ENCODE results near the gene ELP6. TPM values are rescaled to one million over a fixed set of nuclear protein-coding genes. Genes with fewer than 3 reads are reported as not detected.
"Not testable (repeated sequence)": the region's sequence is repeated elsewhere in the genome, so short reads cannot be mapped to it uniquely, and the experiment has no call there.

ELP6 gene
- total and polyA plus RNA-seq, 9 of the 15 experiments (the other 6 are each of a cell fraction or from before 2014, with no cell fraction given) = 76.9 to 198 (median 83.3) TPM

DNA sequence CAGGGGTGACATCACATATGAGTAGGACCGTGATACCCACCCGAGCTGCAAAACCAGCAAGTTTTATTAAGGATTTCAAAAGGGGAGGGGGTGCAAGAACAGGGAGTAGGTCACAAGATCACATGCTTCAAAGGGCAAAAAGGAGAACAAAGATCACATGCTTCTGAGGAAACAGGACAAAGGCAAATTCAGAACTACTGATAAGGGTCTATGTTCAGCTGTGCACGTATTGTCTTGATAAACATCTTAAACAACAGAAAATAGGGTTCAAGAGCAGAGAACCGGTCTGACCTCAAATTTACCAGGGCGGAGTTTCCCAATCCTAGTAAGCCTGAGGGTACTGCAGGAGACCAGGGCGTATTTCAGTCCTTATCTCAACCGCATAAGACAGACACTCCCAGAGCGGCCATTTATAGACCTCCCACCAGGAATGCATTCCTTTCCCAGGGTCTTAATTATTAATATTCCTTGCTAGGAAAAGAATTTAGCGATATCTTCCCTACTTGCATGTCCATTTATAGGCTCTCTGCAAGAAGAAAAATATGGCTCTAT lies 53.9 kb downstream of the ELP6 start (continued):
- TF ChIP-seq L3MBTL2 (IDR thresholded peaks at IDR 0.05) (peak; percentile 77), RAD51 (IDR thresholded peaks at IDR 0.05; ENCODE audit: borderline replicate concordance, low read depth) (0 out of 2 replicates have a peak, but pooled peaks have one; percentile 39), ZFX (CRISPR knock-in tag; IDR thresholded peaks at IDR 0.05) (0 out of 2 replicates have a peak, but pooled peaks have one; percentile 16), CEBPB (tag; IDR thresholded peaks at IDR 0.05) (peak; percentile 28; the same call in 1 of the 2 replicates), SMARCE1 (IDR thresholded peaks at IDR 0.05) (peak; percentile 34; the same call in 1 of the 2 replicates), NR2C2 (tag; IDR thresholded peaks at IDR 0.05) (peak; percentile 26; the same call in 1 of the 2 replicates), ZBTB12 (CRISPR knock-in tag; IDR thresholded peaks at IDR 0.05) (0 out of 2 replicates have a peak, but pooled peaks have one; percentile 30), ESRRA (IDR thresholded peaks at IDR 0.05; ENCODE audit: borderline replicate concordance, low read depth) (peak; percentile 85), ZNF280A (IDR thresholded peaks at IDR 0.05; ENCODE audit: low read depth, partially characterized antibody) (peak; percentile 65), CXXC5 (CRISPR knock-in tag; IDR thresholded peaks at IDR 0.05) (peak; percentile 39; the same call in 1 of the 2 replicates), TEAD1 (CRISPR knock-in tag; IDR thresholded peaks at IDR 0.05) (0 out of 4 replicates have a peak, but pooled peaks of 1 of the 2 experiments have one; percentile 40), SOX6 (IDR thresholded peaks at IDR 0.05) (peak; percentile 98), MGA (IDR thresholded peaks at IDR 0.05) (peak; percentile 38; the same call in 1 of the 2 replicates)
- TF ChIP-seq NR2C2 (CRISPR knock-in tag; IDR thresholded peaks at IDR 0.05) = not testable (repeated sequence)
